CD14-positive monocyte (primary cell): ENCODE results near the gene SUSD5. TPM values are rescaled to one million over a fixed set of nuclear protein-coding genes. Genes with fewer than 3 reads are reported as not detected.

ENCODE experiments used
- DNase-seq, 3 donors: peaks; one replicate each; pipeline ENCODE4 v3.0.0-alpha.2; 2011 to 2022
- H2AFZ ChIP-seq: 2 replicates; pipeline ENCODE4 v1.6.0; 2012; ENCODE audit warnings: mild to moderate bottlenecking, low read depth, low read length, inconsistent platforms; ENCODE audit not compliant: insufficient read depth, poor library complexity, severe bottlenecking
- H3K27ac ChIP-seq, 2 donors: 1 replicate in 1 of 2; 2 replicates in 1 of 2; pipeline ENCODE4 v1.5.1; 2012 to 2013; ENCODE audit warnings: low read length in 2 of 2, control low read depth in 1 of 2, inconsistent platforms in 1 of 2, low read depth in 1 of 2, mild to moderate bottlenecking in 1 of 2
- H3K27me3 ChIP-seq, 2 donors: one replicate each; pipeline versions ENCODE4 v1.6.0 to v1.6.1; 2011 to 2013; ENCODE audit warnings: low read length in 2 of 2; ENCODE audit not compliant: control insufficient read depth in 2 of 2, insufficient read depth in 2 of 2
- H3K36me3 ChIP-seq, 2 donors: replicated peaks in 1 of 2; 1 replicate in 1 of 2; 2 replicates in 1 of 2; pipeline versions ENCODE4 v1.5.1 to v1.6.1; 2012 to 2013; ENCODE audit warnings: low read length in 2 of 2, control low read depth in 1 of 2, inconsistent platforms in 1 of 2, mild to moderate bottlenecking in 1 of 2; ENCODE audit not compliant: insufficient read depth in 2 of 2, control insufficient read depth in 1 of 2
- H3K4me1 ChIP-seq, 2 donors: 1 replicate in 1 of 2; 2 replicates in 1 of 2; pipeline versions ENCODE4 v1.5.1 to v1.6.1; 2012 to 2013; ENCODE audit warnings: low read length in 2 of 2, control low read depth in 1 of 2, inconsistent platforms in 1 of 2, mild to moderate bottlenecking in 1 of 2, moderate library complexity in 1 of 2; ENCODE audit not compliant: insufficient read depth in 2 of 2, control insufficient read depth in 1 of 2
- H3K4me2 ChIP-seq: replicated peaks from 2 replicates; pipeline ENCODE3; 2012; ENCODE audit warnings: low read length, moderate library complexity, mild to moderate bottlenecking; ENCODE audit not compliant: poor library complexity, severe bottlenecking; ENCODE audit errors: extremely low read depth
- H3K4me3 ChIP-seq, 3 experiments: fragments of 200-600 bp in 1 of 3; sonication (generic) in 1 of 3; replicated peaks in 1 of 3; 1 replicate in 2 of 3; 2 replicates in 1 of 3; pipeline ENCODE4 v1.5.1; 2011 to 2013; ENCODE audit warnings: low read length in 3 of 3, mild to moderate bottlenecking in 3 of 3, control low read depth in 2 of 3, low read depth in 2 of 3, inconsistent platforms in 1 of 3, moderate library complexity in 1 of 3
- H3K79me2 ChIP-seq: 2 replicates; pipeline ENCODE4 v1.6.0; 2012; ENCODE audit warnings: mild to moderate bottlenecking, control low read depth, inconsistent platforms, low read length, moderate library complexity; ENCODE audit not compliant: insufficient read depth
- H3K9ac ChIP-seq: 2 replicates; pipeline ENCODE4 v1.6.0; 2017; ENCODE audit warnings: low read length, mild to moderate bottlenecking; ENCODE audit not compliant: insufficient read depth, poor library complexity, severe bottlenecking
- H3K9me3 ChIP-seq, 2 donors: replicated peaks in 1 of 2; 1 replicate in 1 of 2; 2 replicates in 1 of 2; pipeline versions ENCODE4 v1.5.1 to v1.6.1; 2012 to 2013; ENCODE audit warnings: low read length in 2 of 2, control low read depth in 1 of 2; ENCODE audit not compliant: control insufficient read depth in 1 of 2, insufficient read depth in 1 of 2
- H4K20me1 ChIP-seq: 2 replicates; pipeline ENCODE4 v1.6.0; 2012; ENCODE audit warnings: mild to moderate bottlenecking, low read length, control low read depth, moderate library complexity; ENCODE audit not compliant: insufficient read depth
- H3K27ac Mint-ChIP-seq, 7 donors: one replicate each; pipeline ENCODE4 v1.8.0; 2020; ENCODE audit warnings: mild to moderate bottlenecking in 7 of 7, mixed read lengths in 7 of 7, moderate library complexity in 6 of 7, inconsistent platforms in 2 of 7
- H3K27me3 Mint-ChIP-seq, 3 donors: one replicate each; pipeline ENCODE4 v1.8.0; 2021 to 2022; ENCODE audit warnings: low read depth in 3 of 3, mild to moderate bottlenecking in 3 of 3, mixed read lengths in 3 of 3, moderate library complexity in 3 of 3, inconsistent platforms in 1 of 3
- H3K36me3 Mint-ChIP-seq, 2 donors: one replicate each; pipeline ENCODE4 v1.8.0; 2020; ENCODE audit warnings: mixed read lengths in 2 of 2, inconsistent platforms in 1 of 2, mild to moderate bottlenecking in 1 of 2
- H3K4me1 Mint-ChIP-seq: one replicate; pipeline ENCODE4 v1.8.0; 2020; ENCODE audit warnings: mild to moderate bottlenecking, mixed read lengths
- H3K4me3 Mint-ChIP-seq, 2 donors: one replicate each; pipeline ENCODE4 v1.8.0; 2020; ENCODE audit warnings: mild to moderate bottlenecking in 2 of 2, mixed read lengths in 2 of 2, moderate library complexity in 1 of 2
- H3K9me3 Mint-ChIP-seq, 7 donors: one replicate each; pipeline ENCODE4 v1.8.0; 2020 to 2022; ENCODE audit warnings: mixed read lengths in 7 of 7, mild to moderate bottlenecking in 6 of 7, moderate library complexity in 6 of 7, inconsistent platforms in 2 of 7
- WGBS: methylation state at CpG from one replicate; pipeline ENCODE4 v1.1.5; 2013; ENCODE audit warnings: missing lambda C conversion rate; ENCODE audit not compliant: insufficient coverage; 5-methylcytosine and 5-hydroxymethylcytosine counted together
- intact Hi-C, 2 donors: fragments of 100-400 bp; cut with micrococcal nuclease; formaldehyde crosslinking; loops; one replicate each; pipeline versions ENCODE4 v1.15.0 to v1.15.1; 2023
- polyA plus RNA-seq, 3 donors: library from polyadenylated mRNA; depleted of rRNA in 1 of 3; unstranded in 2 of 3; stranded (reverse) in 1 of 3; fragments of 300-500 nt in 2 of 3; fragments of >200 nt in 1 of 3; fragmentation: Illumina TruSeq in 2 of 3; gene quantifications; 1 replicate in 2 of 3; 2 replicates in 1 of 3; pipeline ENCODE4 v1.2.3, GENCODE V29; 2012 to 2021
- TF ChIP-seq, protein P1 (sequence below): fragments of 200-600 bp; IDR thresholded peaks from one replicate; pipeline ENCODE4 v1.8.0; 2022; ENCODE audit warnings: antibody characterized with exemption, mild to moderate bottlenecking

SUSD5 gene
- polyA plus RNA-seq, 3 donors: not detected

DNA sequence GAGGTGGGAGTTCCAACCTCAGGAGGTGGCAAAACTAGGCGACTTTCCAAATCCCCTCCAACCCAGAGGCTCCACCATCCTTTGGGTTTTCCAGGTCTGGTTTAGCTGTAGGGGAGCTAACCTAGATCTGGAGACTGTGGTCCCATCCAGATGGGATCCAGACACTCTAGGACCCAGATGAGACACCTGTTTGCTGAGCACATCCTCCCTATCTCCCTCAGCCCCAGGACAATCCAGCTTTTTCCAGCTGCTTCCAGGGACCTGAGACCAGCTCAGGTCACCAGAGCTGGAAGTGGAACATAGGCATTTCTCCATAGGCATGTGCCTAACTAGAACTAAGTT, 86.6 kb downstream of the SUSD5 start:
- Mint-ChIP-seq H3K27me3 (no peaks in the 10 kb centered on the region), H3K4me3 (no peak overlapping the region), H3K27ac (peak overlapping the region in 4 of 7 donors; percentile 19 to 73 (median 49)), H3K9me3 (peaks cover 0 to 5% (median 0%) of the 10 kb centered on the region in 7 donors), H3K36me3 (peaks cover 60 to 88% of the 10 kb centered on the region in 2 donors), H3K4me1 (no peaks in the 10 kb centered on the region)
- Histone ChIP-seq H3K27me3 (no peaks in the 10 kb centered on the region), H4K20me1 (peaks cover 13% of the 10 kb centered on the region), H3K36me3 (peaks cover 82 to 93% of the 10 kb centered on the region in 2 donors), H3K79me2 (no peaks in the 10 kb centered on the region), H3K4me3 (no peak overlapping the region), H3K4me1 (no peaks in the 10 kb centered on the region), H2AFZ (no peak overlapping the region), H3K4me2 (no peak overlapping the region), H3K9ac (no peak overlapping the region), H3K9me3 (no peaks in the 10 kb centered on the region), H3K27ac (peak overlapping the region in 1 of 2 donors; percentile 10)
- intact Hi-C loops: loop anchor here (5.0 kb wide), 1 partner anchor 240 kb away; no protein-coding TSS in a partner anchor
- TF ChIP-seq, protein P1, sequence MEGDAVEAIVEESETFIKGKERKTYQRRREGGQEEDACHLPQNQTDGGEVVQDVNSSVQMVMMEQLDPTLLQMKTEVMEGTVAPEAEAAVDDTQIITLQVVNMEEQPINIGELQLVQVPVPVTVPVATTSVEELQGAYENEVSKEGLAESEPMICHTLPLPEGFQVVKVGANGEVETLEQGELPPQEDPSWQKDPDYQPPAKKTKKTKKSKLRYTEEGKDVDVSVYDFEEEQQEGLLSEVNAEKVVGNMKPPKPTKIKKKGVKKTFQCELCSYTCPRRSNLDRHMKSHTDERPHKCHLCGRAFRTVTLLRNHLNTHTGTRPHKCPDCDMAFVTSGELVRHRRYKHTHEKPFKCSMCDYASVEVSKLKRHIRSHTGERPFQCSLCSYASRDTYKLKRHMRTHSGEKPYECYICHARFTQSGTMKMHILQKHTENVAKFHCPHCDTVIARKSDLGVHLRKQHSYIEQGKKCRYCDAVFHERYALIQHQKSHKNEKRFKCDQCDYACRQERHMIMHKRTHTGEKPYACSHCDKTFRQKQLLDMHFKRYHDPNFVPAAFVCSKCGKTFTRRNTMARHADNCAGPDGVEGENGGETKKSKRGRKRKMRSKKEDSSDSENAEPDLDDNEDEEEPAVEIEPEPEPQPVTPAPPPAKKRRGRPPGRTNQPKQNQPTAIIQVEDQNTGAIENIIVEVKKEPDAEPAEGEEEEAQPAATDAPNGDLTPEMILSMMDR: no peak
- no CpG with 5 or more reads among the region's 1 CpG for WGBS
- DNase-seq: no peak

DNA sequence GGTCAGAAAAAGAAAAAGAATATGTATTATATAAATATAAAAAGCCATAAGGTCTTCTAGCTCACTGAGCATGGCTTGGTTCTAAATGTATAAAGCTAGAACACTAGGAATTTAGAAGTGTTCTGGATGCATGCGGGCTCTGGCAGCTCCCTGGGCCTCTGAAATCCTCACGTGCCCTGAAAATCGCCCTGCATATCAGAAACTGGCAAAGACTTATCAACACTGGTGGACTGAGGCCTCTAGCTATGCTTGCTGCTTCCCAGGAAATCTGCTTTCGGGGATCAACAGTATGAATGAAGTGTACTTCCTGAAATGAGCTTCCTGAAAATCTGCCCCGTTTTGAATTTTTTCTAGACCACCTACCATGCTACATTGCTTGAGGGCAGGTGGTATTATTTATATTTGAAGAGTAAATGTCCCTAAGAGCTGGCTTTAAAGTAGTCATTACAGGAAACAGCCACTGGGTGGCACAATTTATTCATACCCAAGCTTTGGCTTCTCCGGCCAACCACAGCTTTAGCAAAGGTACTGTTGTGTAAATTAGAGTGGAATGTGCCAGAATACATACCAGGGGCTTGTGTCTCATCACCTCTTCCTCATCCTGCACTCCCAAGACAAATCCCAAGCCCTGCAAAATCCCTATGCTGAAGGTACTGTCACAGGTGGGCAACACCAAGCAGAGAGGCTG, 87.1 kb downstream of the SUSD5 start:
- Histone ChIP-seq H2AFZ (no peak overlapping the region), H3K4me2 (no peak overlapping the region), H4K20me1 (peaks cover 13% of the 10 kb centered on the region), H3K9me3 (no peaks in the 10 kb centered on the region), H3K9ac (no peak overlapping the region), H3K36me3 (peaks cover 83 to 93% of the 10 kb centered on the region in 2 donors), H3K4me1 (no peaks in the 10 kb centered on the region), H3K27me3 (no peaks in the 10 kb centered on the region), H3K27ac (peak overlapping the region in 1 of 2 donors; percentile 51), H3K4me3 (no peak overlapping the region), H3K79me2 (no peaks in the 10 kb centered on the region)
- no peaks in the 10 kb centered on the region for H3K27me3 Mint-ChIP-seq
- H3K27ac Mint-ChIP-seq: no peak overlapping the region
- peaks cover 60 to 88% of the 10 kb centered on the region in 2 donors for H3K36me3 Mint-ChIP-seq
- WGBS: 41% methylated on average over 3 of the region's 6 CpGs
- intact Hi-C loops: loop anchor here (5.0 kb wide), 1 partner anchor 241 kb away; no protein-coding TSS in a partner anchor
- DNase-seq: peak; percentile 21 to 64 (median 41)
- no peak overlapping the region for H3K4me3 Mint-ChIP-seq
- TF ChIP-seq, protein P1: peak; percentile 89
- no peaks in the 10 kb centered on the region for H3K4me1 Mint-ChIP-seq
- peaks cover 0 to 2% (median 0%) of the 10 kb centered on the region in 7 donors for H3K9me3 Mint-ChIP-seq
